GM12892 (cell line): ENCODE measurements around the gene SEC61B.

Experiments
- POLR2A ChIP-seq: IDR thresholded peaks from 2 replicates; pipeline ENCODE4 v1.6.1; 2011; ENCODE audit warnings: low read depth, low read length, control low read depth
- POLR2AphosphoS5 ChIP-seq: IDR thresholded peaks from 2 replicates; pipeline ENCODE4 v1.6.1; 2011; ENCODE audit warnings: low read depth, low read length, control low read depth
- TAF1 ChIP-seq: IDR thresholded peaks from 2 replicates; pipeline ENCODE4 v1.6.1; 2011; ENCODE audit warnings: low read depth, mild to moderate bottlenecking, control low read depth, low read length, borderline replicate concordance

DNA sequence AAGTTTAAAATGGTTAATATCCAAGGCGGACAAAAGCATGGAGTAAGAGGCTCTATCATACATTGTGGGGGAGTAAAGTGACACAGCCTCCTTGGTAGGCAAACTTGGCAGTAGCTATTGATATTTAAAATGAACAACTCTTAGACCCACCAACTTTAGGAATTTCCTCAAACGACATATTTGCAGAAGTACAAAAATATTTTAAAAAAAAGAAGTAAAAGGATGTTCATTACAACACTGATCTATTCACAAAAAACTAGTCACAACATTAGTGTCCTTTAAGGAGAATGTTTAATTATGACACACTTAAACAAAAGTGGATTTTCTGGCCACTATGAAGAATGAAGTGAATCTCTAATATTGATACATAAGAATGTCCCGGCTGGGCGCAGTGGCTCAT is 2.1 kb upstream of the SEC61B start:
- no peak for TF ChIP-seq POLR2A
- TF ChIP-seq TAF1 = no peak
- TF ChIP-seq POLR2AphosphoS5 = no peak
